ENCODE measurements around the gene FES.

The FES gene

GRCh38 chr15:90883976-90884718 lies at the start of gene FES:
Gene FES, plus strand, starts transcription at chr15:90884504. Its CDS starts 542 bp downstream, at chr15:90885046.
- peak within 1 kb of the TSS; percentile 84 for H3K4me3 ChIP-seq (ENCODE audit: low read depth, low read length)
- DNase-seq (ENCODE audit: low read depth) = peak; percentile 94

DNA sequence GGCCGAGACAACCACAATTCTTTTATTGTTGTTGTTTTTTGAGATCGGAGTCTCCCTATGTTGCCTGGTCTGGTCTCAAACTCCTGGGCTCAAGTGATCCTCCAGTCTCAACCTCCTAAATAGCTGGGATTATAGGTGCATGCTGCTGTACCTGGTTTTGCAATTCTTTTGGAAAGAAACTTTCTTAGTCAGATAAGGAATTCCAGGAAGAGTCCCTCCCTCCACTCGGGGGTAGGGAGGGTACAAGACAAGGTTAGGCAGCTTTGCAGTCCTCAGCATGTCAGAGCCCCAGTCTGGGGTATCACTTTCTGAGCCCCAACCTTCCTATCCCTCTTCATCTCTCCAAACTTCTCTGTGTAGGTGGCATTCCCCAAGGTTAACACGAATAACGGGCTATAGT lies 49.7 kb upstream of the FES start:
- TF ChIP-seq MAX (IDR thresholded peaks at IDR 0.05; ENCODE audit: low read depth, low read length) = no peak
- no peak for TF ChIP-seq POLR2A (IDR thresholded peaks at IDR 0.05; ENCODE audit: extremely low read depth, insufficient read length)
- TF ChIP-seq, protein P1, sequence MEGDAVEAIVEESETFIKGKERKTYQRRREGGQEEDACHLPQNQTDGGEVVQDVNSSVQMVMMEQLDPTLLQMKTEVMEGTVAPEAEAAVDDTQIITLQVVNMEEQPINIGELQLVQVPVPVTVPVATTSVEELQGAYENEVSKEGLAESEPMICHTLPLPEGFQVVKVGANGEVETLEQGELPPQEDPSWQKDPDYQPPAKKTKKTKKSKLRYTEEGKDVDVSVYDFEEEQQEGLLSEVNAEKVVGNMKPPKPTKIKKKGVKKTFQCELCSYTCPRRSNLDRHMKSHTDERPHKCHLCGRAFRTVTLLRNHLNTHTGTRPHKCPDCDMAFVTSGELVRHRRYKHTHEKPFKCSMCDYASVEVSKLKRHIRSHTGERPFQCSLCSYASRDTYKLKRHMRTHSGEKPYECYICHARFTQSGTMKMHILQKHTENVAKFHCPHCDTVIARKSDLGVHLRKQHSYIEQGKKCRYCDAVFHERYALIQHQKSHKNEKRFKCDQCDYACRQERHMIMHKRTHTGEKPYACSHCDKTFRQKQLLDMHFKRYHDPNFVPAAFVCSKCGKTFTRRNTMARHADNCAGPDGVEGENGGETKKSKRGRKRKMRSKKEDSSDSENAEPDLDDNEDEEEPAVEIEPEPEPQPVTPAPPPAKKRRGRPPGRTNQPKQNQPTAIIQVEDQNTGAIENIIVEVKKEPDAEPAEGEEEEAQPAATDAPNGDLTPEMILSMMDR (IDR thresholded peaks at IDR 0.05; ENCODE audit: low read depth, low read length) = no peak
- TF ChIP-seq MYC (IDR thresholded peaks at IDR 0.05; ENCODE audit: low read depth, low read length) = no peak
- no peak for DNase-seq (ENCODE audit: low read depth)
- no peak overlapping the region for H3K4me3 ChIP-seq (ENCODE audit: low read depth, low read length)

More at GRCh38 chr15:90883976-90884718, at the start of gene FES:
- TF ChIP-seq POLR2A (IDR thresholded peaks at IDR 0.05; ENCODE audit: extremely low read depth, insufficient read length) (peak; percentile 97), MAX (IDR thresholded peaks at IDR 0.05; ENCODE audit: low read depth, low read length) (peak; percentile 63; the same call in 1 of the 2 replicates), MYC (IDR thresholded peaks at IDR 0.05; ENCODE audit: low read depth, low read length) (no peak; the same call in 1 of the 2 replicates)

DNA sequence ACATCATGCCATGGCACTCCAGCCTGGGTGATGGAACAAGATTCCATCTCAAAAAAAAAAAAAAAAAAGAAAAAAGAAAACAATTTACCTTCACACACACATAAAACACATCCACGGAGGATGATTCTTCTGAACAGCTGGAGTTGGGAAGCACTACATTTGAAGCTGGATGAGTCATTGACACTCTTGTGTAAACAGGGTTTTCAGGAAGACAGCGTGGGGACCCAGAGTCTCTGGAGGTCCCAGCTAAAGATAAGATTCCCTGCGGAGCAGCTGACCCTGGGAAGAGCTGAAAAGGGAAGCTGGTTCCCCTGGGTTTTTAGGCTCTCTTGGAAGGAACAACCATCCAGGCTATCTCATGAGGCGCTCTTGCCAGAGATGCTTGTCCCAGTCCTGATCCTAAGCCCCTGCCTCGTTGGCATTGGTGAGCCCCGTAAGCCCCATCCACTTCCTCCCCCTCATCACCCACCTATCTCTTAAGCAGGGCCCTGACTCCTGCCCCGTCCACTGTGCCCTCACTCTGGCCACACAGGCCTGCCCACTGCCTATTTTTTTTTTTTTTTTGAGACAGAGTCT lies 47.9 kb upstream of the FES start:
- no peak for TF ChIP-seq MAX (IDR thresholded peaks at IDR 0.05; ENCODE audit: low read depth, low read length)
- TF ChIP-seq POLR2A (IDR thresholded peaks at IDR 0.05; ENCODE audit: extremely low read depth, insufficient read length) = no peak
- TF ChIP-seq MYC (IDR thresholded peaks at IDR 0.05; ENCODE audit: low read depth, low read length) = no peak
- TF ChIP-seq, protein P1 (IDR thresholded peaks at IDR 0.05; ENCODE audit: low read depth, low read length) = no peak
- peak; percentile 57 for DNase-seq (ENCODE audit: low read depth)
- no peak overlapping the region for H3K4me3 ChIP-seq (ENCODE audit: low read depth, low read length)

GRCh38 chr15:90837094-90837493 lies 47.2 kb upstream of the FES start:
- DNase-seq (ENCODE audit: low read depth) = no peak
- TF ChIP-seq MAX (IDR thresholded peaks at IDR 0.05; ENCODE audit: low read depth, low read length) (no peak), POLR2A (IDR thresholded peaks at IDR 0.05; ENCODE audit: extremely low read depth, insufficient read length) (no peak), MYC (IDR thresholded peaks at IDR 0.05; ENCODE audit: low read depth, low read length) (no peak)
- TF ChIP-seq, protein P1 (IDR thresholded peaks at IDR 0.05; ENCODE audit: low read depth, low read length) = no peak
- no peak overlapping the region for H3K4me3 ChIP-seq (ENCODE audit: low read depth, low read length)

- no peak for DNase-seq (ENCODE audit: low read depth)
- no peak overlapping the region for H3K4me3 ChIP-seq (ENCODE audit: low read depth, low read length)
- TF ChIP-seq MYC (IDR thresholded peaks at IDR 0.05; ENCODE audit: low read depth, low read length) (no peak), POLR2A (IDR thresholded peaks at IDR 0.05; ENCODE audit: extremely low read depth, insufficient read length) (no peak), MAX (IDR thresholded peaks at IDR 0.05; ENCODE audit: low read depth, low read length) (no peak)
- TF ChIP-seq, protein P1 (IDR thresholded peaks at IDR 0.05; ENCODE audit: low read depth, low read length) = no peak
Observed at GRCh38 chr15:90838139-90838538, 46.2 kb upstream of the FES start.

DNA sequence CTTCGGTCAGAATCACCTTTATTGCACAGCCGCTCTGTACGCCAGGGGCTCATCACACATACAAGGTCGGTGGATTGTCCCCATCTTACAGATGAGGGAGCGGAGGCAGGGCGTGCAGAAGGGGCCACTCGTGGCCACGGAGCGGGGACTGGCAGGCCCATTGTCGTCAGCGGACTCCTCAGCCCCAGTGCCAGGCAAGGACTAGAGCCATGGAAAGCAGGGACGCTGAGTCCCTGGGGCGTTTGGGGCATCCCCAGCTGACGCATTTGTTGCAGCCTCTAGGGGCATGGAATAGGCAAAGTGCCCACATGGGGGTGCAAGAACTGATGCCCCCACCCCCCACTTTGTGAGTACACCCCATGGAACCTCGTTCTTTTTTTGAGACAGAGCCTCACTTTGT lies 45.8 kb upstream of the FES start:
- TF ChIP-seq MAX (IDR thresholded peaks at IDR 0.05; ENCODE audit: low read depth, low read length) (no peak), POLR2A (IDR thresholded peaks at IDR 0.05; ENCODE audit: extremely low read depth, insufficient read length) (no peak), MYC (IDR thresholded peaks at IDR 0.05; ENCODE audit: low read depth, low read length) (no peak)
- TF ChIP-seq, protein P1 (IDR thresholded peaks at IDR 0.05; ENCODE audit: low read depth, low read length) = no peak
- DNase-seq (ENCODE audit: low read depth) = no peak
- no peak overlapping the region for H3K4me3 ChIP-seq (ENCODE audit: low read depth, low read length)

Data from NB4 (cell line).